ENCODE measurements around the gene PTH. TPM values are rescaled to one million over a fixed set of nuclear protein-coding genes. Genes with fewer than 3 reads are reported as not detected.

PTH gene
- total RNA-seq, 1 experiment from 2014 or later = not detected

GRCh38 chr11:13502492-13502891 lies 6.7 kb upstream of the PTH start:
- POLR2A ChIA-PET = no interaction called here
- no peak for ATAC-seq

GRCh38 chr11:13494051-13494450 lies 1.7 kb downstream of the PTH start:
- peak; percentile 52; the same call in 1 of the 2 replicates for ATAC-seq
- no peaks in the 10 kb centered on the region for H3K4me1 Mint-ChIP-seq
- peaks cover 2% of the 10 kb centered on the region; the same call in 1 of the 2 replicates for H3K27me3 Mint-ChIP-seq (ENCODE audit: low read depth)
- POLR2A ChIA-PET = no interaction called here
- CTCF ChIA-PET = interaction anchor here (1.6 kb wide), 1 partner anchor 29 kb away, joined by 4 read pairs; no protein-coding TSS in a partner anchor
- no peak for DNase-seq (ENCODE audit: low spot score)
- no peaks in the 10 kb centered on the region for H3K36me3 Mint-ChIP-seq
- H3K9me3 Mint-ChIP-seq = peaks cover 5% of the 10 kb centered on the region; the same call in 1 of the 2 replicates
- H3K27ac Mint-ChIP-seq = no peak overlapping the region
- H3K4me3 Mint-ChIP-seq = no peak overlapping the region
- TF ChIP-seq IRF2 (CRISPR knock-in tag; IDR thresholded peaks at IDR 0.05; ENCODE audit: borderline replicate concordance, low read depth) (no peak), E2F5 (CRISPR knock-in tag; IDR thresholded peaks at IDR 0.05) (no peak), ZNF423 (CRISPR knock-in tag; IDR thresholded peaks at IDR 0.05) (no peak), AFF4 (CRISPR knock-in tag; IDR thresholded peaks at IDR 0.05; ENCODE audit: borderline replicate concordance) (no peak), ARID4B (CRISPR knock-in tag; IDR thresholded peaks at IDR 0.05; ENCODE audit: borderline replicate concordance) (no peak), ATF6 (CRISPR knock-in tag; IDR thresholded peaks at IDR 0.05) (no peak), CREB1 (CRISPR knock-in tag; IDR thresholded peaks at IDR 0.05) (no peak), TEAD4 (CRISPR knock-in tag; IDR thresholded peaks at IDR 0.05) (no peak), NR2C2 (CRISPR knock-in tag; IDR thresholded peaks at IDR 0.05) (no peak), AR (CRISPR knock-in tag; IDR thresholded peaks at IDR 0.05) (no peak), STAT6 (CRISPR knock-in tag; conservative IDR thresholded peaks at IDR 0.05; ENCODE audit: low read depth) (no peak), PRDM15 (CRISPR knock-in tag; IDR thresholded peaks at IDR 0.05) (no peak)

More at GRCh38 chr11:13502492-13502891, 6.7 kb upstream of the PTH start:
- Mint-ChIP-seq H3K4me3 (no peak overlapping the region), H3K27me3 (ENCODE audit: low read depth) (peaks cover 2% of the 10 kb centered on the region; the same call in 1 of the 2 replicates), H3K9me3 (peaks cover 5% of the 10 kb centered on the region; the same call in 1 of the 2 replicates), H3K36me3 (no peaks in the 10 kb centered on the region), H3K4me1 (no peaks in the 10 kb centered on the region), H3K27ac (no peak overlapping the region)
- CTCF ChIA-PET = interaction anchor here (3.2 kb wide), 1 partner anchor 15 kb away, joined by 14 read pairs; no protein-coding TSS in a partner anchor
- TF ChIP-seq ESRRA (CRISPR knock-in tag; IDR thresholded peaks at IDR 0.05; ENCODE audit: borderline replicate concordance) = no peak
- no peak for TF ChIP-seq TCF7 (CRISPR knock-in tag; IDR thresholded peaks at IDR 0.05; ENCODE audit: low read depth)
- DNase-seq (ENCODE audit: low spot score) = no peak
